Activated naive CD4-positive, alpha-beta T cell treated with anti-CD3 and anti-CD28 coated beads for 36 hours (primary cell): Measurements from ENCODE around the gene SAE1. TPM values are rescaled to one million over a fixed set of nuclear protein-coding genes. Genes with fewer than 3 reads are reported as not detected.

Source experiments
- CTCF ChIA-PET: fragments of 350-600 bp; sonication (Branson Sonifier 250); formaldehyde crosslinking; loops from one replicate; lab custom pipeline; 2021; ENCODE audit warnings: antibody characterized with exemption; lab: Charles Lee
- DNase-seq: peaks from one replicate; pipeline ENCODE4 v3.0.0-alpha.2; 2020
- H3K27ac Mint-ChIP-seq: one replicate; pipeline ENCODE4 v1.8.0; 2021; ENCODE audit warnings: mild to moderate bottlenecking, mixed read lengths
- H3K27me3 Mint-ChIP-seq: one replicate; pipeline ENCODE4 v1.8.0; 2021; ENCODE audit warnings: low read depth, mixed read lengths
- H3K36me3 Mint-ChIP-seq: one replicate; pipeline ENCODE4 v1.8.0; 2021; ENCODE audit warnings: low read depth, mixed read lengths
- H3K4me1 Mint-ChIP-seq: one replicate; pipeline ENCODE4 v1.8.0; 2021; ENCODE audit warnings: low read depth, mixed read lengths
- H3K4me3 Mint-ChIP-seq: one replicate; pipeline ENCODE4 v1.8.0; 2021; ENCODE audit warnings: mild to moderate bottlenecking, moderate library complexity, mixed read lengths
- H3K9me3 Mint-ChIP-seq: one replicate; pipeline ENCODE4 v1.8.0; 2021; ENCODE audit warnings: mixed read lengths
- intact Hi-C: fragments of 100-400 bp; cut with micrococcal nuclease; formaldehyde crosslinking; loops from one replicate; pipeline ENCODE4 v1.15.1; 2023
- total RNA-seq, 2 experiments: library from RNA; stranded (reverse); gene quantifications; one replicate each; pipeline ENCODE4 v1.2.3, GENCODE V29; 2021

SAE1 gene
- total RNA-seq, 2 experiments from 2014 or later = 160 to 161 TPM

DNA sequence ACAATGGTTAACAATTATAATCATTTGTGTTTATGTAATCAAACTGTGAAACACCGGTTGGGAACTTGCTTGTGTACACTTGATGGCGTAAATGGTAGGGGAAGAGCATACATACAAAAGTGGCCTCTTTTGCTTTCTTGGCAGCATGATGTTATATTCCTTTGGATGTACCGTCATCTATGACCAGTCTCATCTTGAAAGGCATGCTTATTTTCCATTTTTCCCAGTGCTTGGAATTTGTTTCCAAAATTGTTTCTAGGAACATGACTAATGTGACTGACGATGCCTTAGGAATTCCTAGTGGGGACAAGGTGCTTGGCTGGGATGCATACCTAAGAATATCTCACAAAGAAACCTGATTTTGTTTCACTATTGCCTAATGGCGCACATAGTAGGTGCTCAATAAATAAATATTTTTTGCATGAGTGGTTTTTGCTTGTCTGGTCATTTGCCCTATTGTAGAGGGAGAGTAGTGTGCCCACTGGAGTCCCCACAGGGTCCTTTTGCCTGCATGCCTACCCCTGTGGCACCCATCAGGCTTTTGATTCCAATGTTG lies 45.5 kb downstream of the SAE1 start:
- intact Hi-C loops = loop anchor here (1.0 kb wide), 3 partner anchors 10 to 17 kb away; no protein-coding TSS in a partner anchor
- Mint-ChIP-seq H3K9me3 (no peaks in the 10 kb centered on the region), H3K4me1 (peaks cover 74% of the 10 kb centered on the region), H3K4me3 (peak overlapping the region; percentile 15), H3K27me3 (no peaks in the 10 kb centered on the region), H3K27ac (peak overlapping the region; percentile 98), H3K36me3 (peaks cover 69% of the 10 kb centered on the region)
- CTCF ChIA-PET = interaction anchor here (1.2 to 1.6 kb wide), 2 partner anchors 26 to 50 kb away, joined by 3 to 4 read pairs; no protein-coding TSS in a partner anchor
- DNase-seq = no peak

DNA sequence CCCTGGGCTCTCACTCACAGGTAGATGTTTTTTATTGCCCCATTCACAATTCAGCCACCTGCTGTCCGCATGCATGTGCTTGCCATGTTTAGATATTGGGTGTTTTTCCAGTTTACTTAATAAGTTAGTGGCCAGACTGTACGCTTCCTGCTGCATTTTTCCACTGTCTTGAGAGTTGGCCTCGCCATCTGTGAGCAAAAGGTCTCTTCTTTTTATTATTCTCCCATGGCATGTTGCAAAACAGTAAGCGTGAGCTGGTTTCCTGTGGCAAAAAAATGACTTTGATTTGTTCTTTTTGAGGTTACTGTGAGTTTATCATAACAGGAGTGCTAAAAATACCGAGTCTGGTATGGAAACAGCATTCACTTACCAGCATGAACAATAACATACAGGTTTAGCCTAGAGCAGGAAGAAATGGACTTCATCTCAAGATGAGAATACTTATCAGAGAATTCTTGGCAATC lies 46.0 kb downstream of the SAE1 start:
- intact Hi-C loops = loop anchor here (1.0 kb wide), 3 partner anchors 10 to 17 kb away; no protein-coding TSS in a partner anchor
- CTCF ChIA-PET = interaction anchor here (0.9 to 1.6 kb wide), 4 partner anchors 11 to 70 kb away, joined by 3 to 6 read pairs (median 4); no protein-coding TSS in a partner anchor
- peak overlapping the region; percentile 51 for H3K4me3 Mint-ChIP-seq
- peak; percentile 77 for DNase-seq
- H3K36me3 Mint-ChIP-seq = peaks cover 69% of the 10 kb centered on the region
- H3K9me3 Mint-ChIP-seq = no peaks in the 10 kb centered on the region
- peak overlapping the region; percentile 98 for H3K27ac Mint-ChIP-seq
- no peaks in the 10 kb centered on the region for H3K27me3 Mint-ChIP-seq
- peaks cover 74% of the 10 kb centered on the region for H3K4me1 Mint-ChIP-seq

DNA sequence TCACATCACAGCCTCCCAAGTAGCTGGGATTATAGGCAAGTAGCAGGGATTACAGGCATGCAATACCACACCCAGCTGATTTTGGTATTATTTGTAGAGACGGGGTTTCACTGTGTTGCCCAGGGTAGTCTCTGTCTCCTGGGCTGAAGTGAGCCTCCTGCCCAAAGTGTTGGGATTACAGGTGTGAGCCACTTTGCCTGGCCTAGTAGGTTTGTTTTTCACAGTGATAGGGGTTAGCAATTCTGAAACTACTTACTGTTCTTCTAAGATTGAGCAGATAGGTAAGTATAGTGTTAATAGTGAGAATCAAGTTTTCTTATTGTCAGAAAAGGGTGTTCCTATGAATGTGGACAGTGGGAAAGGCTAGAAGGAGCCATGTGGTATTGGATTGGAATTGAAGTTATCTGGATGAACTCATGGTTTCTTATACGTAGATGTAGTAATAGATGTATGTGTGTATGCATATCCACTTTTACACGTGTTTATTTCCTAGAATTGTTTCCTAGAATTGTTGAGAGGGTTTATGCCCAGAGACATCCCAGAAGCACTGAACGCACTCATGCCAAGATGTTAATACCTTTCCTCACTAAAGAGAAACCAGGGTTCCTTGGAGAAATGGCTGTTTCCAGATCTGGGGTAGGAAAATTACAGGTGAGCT lies 49.1 kb downstream of the SAE1 start:
- CTCF ChIA-PET = interaction anchor here (0.6 to 1.6 kb wide), 3 partner anchors 17 to 48 kb away, joined by 3 to 7 read pairs (median 4); no protein-coding TSS in a partner anchor
- Mint-ChIP-seq H3K36me3 (peaks cover 70% of the 10 kb centered on the region), H3K4me3 (no peak overlapping the region), H3K4me1 (peaks cover 92% of the 10 kb centered on the region), H3K9me3 (no peaks in the 10 kb centered on the region), H3K27me3 (no peaks in the 10 kb centered on the region), H3K27ac (peak overlapping the region; percentile 75)
- intact Hi-C loops = no loop called here
- DNase-seq = peak; percentile 54

DNA sequence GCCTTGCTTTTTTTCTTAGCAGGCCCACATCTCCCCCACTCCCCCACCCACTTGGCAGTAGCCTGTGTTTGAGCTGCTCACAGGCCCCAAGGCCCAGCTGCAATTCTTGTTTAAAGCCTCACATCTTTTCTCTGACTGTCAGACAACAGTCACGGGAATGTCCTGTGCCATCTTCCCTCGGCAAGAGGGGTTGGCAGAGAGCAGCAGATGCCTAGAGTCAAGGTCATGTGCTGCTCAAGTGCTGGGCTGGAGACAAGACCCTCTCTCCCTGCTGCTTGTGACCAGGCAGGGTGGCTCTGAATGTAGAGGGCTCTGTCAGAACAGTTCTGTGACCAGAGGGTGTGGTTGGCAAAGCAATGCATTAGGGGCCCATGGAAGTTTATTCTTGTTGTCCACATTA lies 53.0 kb downstream of the SAE1 start:
- CTCF ChIA-PET = interaction anchor here (1.2 to 1.7 kb wide), 3 partner anchors 18 to 61 kb away, joined by 3 to 5 read pairs (median 4); no protein-coding TSS in a partner anchor
- H3K27ac Mint-ChIP-seq = peak overlapping the region; percentile 89
- H3K4me3 Mint-ChIP-seq = no peak overlapping the region
- no peak for DNase-seq
- intact Hi-C loops = no loop called here
- H3K4me1 Mint-ChIP-seq = peaks cover 88% of the 10 kb centered on the region
- H3K27me3 Mint-ChIP-seq = no peaks in the 10 kb centered on the region
- H3K36me3 Mint-ChIP-seq = peaks cover 60% of the 10 kb centered on the region
- H3K9me3 Mint-ChIP-seq = no peaks in the 10 kb centered on the region

DNA sequence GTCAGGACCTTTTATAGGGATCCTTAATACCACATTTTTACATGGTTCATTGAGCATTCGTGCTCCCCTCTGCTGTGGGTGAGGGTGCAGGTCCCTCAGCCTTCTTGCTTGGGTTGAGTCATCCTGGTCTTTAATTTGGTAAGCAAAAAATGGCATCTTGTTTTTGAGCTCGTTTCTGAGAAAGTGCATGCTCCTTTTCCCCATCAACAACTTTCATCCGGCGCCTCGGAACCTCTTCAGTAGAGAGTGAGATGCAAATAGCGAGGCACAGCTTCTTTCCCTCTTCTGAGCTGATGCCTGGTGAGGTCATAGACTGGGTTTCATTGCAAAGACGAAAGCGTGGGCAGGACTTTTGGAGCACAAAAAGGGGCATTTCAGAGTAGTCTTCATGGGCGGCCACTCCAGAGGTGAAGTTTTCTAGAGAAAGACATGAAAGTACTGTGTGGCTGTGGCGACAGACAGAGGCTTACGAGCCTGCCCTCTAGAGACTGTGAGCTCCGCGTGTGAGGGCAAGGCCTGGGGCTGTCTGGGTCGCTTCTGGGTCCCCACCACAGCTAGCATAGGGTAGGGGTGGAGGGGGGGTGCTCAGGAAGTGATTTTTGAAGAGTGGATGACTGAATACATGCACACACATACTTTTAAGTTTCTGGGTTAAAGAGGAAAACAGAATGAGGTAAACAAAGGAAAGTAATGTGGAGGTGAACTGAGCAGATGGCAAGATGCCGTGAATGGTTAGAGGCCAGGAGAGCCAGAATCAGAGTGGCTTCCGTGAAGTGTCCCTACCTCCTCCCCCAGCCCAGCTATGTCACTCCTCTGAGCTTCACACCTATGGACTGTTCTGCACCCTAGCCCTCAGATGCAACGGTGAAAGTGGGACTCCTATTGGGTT lies 56.1 kb downstream of the SAE1 start:
- CTCF ChIA-PET = interaction anchor here (0.6 to 3.5 kb wide), 22 partner anchors 8 to 173 kb away, joined by 3 to 38 read pairs (median 4); partner anchors contain the start of gene SAE1
- peak; percentile 96 for DNase-seq
- H3K27me3 Mint-ChIP-seq = no peaks in the 10 kb centered on the region
- no peaks in the 10 kb centered on the region for H3K9me3 Mint-ChIP-seq
- H3K4me1 Mint-ChIP-seq = peaks cover 95% of the 10 kb centered on the region
- intact Hi-C loops = loop anchor here (1.0 to 5.0 kb wide), 12 partner anchors 10 to 399 kb away; partner anchors contain the start of genes BBC3, INAFM1, SLC1A5 and ZC3H4
- H3K4me3 Mint-ChIP-seq = peak overlapping the region; percentile 47
- peaks cover 64% of the 10 kb centered on the region for H3K36me3 Mint-ChIP-seq
- H3K27ac Mint-ChIP-seq = peak overlapping the region; percentile 98

DNA sequence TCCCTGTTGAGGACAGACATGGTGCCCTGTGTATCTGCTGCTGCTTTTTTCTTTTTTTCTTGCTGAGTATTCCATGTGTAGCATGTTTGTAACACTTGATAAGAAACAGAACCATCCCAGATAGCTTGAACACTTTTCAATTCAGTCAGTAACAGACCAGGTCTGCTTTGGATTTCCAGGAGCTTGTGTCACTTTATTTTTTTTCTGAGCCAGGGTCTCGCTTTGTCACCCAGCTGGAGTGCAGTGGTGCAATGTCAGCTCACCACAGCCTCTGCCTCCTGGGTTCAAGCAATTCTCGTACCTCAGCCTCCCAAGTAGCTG lies 56.7 kb downstream of the SAE1 start:
- DNase-seq = no peak
- Mint-ChIP-seq H3K36me3 (peaks cover 60% of the 10 kb centered on the region), H3K27ac (peak overlapping the region; percentile 98), H3K4me1 (peaks cover 91% of the 10 kb centered on the region), H3K4me3 (peak overlapping the region; percentile 47), H3K27me3 (no peaks in the 10 kb centered on the region), H3K9me3 (no peaks in the 10 kb centered on the region)
- intact Hi-C loops = loop anchor here (1.0 to 5.0 kb wide), 5 partner anchors 24 to 400 kb away; partner anchors contain the start of gene SLC1A5
- CTCF ChIA-PET = interaction anchor here (0.7 to 3.5 kb wide), 17 partner anchors 8 to 63 kb away, joined by 3 to 38 read pairs (median 5); partner anchors contain the start of gene SAE1

DNA sequence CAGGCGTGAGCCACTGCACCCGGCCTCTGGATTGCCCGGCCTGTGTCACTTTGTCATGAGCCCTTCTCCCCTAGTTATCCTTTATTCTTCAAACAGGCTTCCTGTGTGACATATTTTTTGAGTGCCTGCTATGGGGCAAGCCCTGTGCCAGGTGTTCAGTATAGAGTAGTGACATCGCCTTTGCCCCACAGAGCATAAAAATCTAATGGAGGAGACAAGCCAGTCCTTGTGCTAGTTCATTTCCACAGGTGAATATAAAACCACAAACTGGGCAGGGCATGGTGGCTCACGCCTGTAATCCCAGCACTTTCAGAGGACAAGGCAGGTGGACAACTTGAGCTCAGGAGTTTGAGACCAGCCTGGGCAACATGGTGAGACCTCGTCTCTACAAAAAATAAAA lies 57.2 kb downstream of the SAE1 start:
- peak; percentile 61 for DNase-seq
- Mint-ChIP-seq H3K27ac (peak overlapping the region; percentile 98), H3K9me3 (no peaks in the 10 kb centered on the region), H3K27me3 (no peaks in the 10 kb centered on the region), H3K4me1 (peaks cover 87% of the 10 kb centered on the region), H3K4me3 (no peak overlapping the region), H3K36me3 (peaks cover 58% of the 10 kb centered on the region)
- intact Hi-C loops = loop anchor here (1.0 to 5.0 kb wide), 5 partner anchors 23 to 400 kb away; partner anchors contain the start of gene SLC1A5
- CTCF ChIA-PET = interaction anchor here (0.7 to 3.5 kb wide), 12 partner anchors 9 to 63 kb away, joined by 3 to 38 read pairs (median 6); partner anchors contain the start of gene SAE1

DNA sequence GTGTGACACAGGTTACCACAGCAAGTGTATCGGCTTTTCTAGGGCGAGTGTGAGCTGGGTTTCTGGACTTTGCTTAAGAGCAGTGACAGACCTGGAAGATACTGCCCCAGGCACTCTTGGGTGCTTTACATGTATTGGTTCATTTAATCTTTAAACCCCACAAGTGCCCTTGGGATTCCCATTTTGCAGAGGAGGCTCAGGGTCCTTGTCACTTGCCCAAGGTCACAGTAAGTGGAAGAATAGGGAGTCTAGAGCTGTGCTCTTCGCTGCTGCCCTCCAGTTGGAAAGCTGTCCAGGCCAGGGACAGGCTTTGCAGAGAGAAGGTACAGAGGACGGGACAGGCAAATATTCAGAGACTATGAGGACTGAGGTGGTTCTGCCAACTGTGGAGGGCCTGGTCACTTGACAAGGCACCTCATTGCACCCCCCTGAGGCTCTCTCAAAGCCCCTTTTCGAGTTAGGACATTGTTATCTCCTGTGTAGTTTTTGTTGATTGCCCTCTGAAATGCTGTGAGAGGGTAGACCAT lies 57.9 kb downstream of the SAE1 start:
- CTCF ChIA-PET = interaction anchor here (1.2 to 3.5 kb wide), 6 partner anchors 11 to 57 kb away, joined by 3 to 38 read pairs (median 18); no protein-coding TSS in a partner anchor
- H3K4me1 Mint-ChIP-seq = peaks cover 84% of the 10 kb centered on the region
- H3K27ac Mint-ChIP-seq = peak overlapping the region; percentile 98
- H3K9me3 Mint-ChIP-seq = no peaks in the 10 kb centered on the region
- H3K27me3 Mint-ChIP-seq = no peaks in the 10 kb centered on the region
- H3K4me3 Mint-ChIP-seq = no peak overlapping the region
- H3K36me3 Mint-ChIP-seq = peaks cover 51% of the 10 kb centered on the region
- intact Hi-C loops = loop anchor here (5.0 kb wide), 3 partner anchors 41 to 401 kb away; partner anchors contain the start of gene SLC1A5
- DNase-seq = no peak

DNA sequence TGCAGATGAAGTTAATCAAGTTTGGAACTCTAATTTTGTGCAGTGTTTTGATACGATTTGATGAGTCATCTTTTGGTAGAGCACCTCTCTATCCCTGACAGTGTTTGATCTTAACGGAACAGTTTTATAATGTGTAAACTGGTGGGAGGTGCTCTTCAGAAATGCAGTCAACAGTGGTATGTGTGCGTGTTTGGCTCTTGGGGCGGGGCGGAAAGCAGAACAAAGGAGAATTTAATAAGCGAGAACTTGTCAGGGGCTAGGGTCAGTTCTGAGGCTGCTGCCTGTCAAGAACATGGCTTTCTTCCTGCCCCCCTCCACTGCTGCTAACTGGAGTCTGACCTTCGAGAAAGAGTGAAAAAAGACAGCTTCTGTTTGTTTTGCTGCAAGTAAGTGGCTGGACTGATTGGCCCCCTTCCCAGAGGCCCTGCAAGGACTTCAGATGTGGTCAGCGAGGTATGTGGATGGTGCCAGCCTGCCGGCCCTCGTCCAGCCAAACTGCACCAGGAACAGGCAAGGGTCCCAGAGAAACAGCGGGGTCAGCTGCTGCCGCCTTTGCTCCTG lies 59.6 kb downstream of the SAE1 start:
- DNase-seq = peak; percentile 87
- Mint-ChIP-seq H3K27me3 (no peaks in the 10 kb centered on the region), H3K4me1 (peaks cover 73% of the 10 kb centered on the region), H3K36me3 (peaks cover 48% of the 10 kb centered on the region), H3K4me3 (peak overlapping the region; percentile 38), H3K27ac (peak overlapping the region; percentile 76), H3K9me3 (no peaks in the 10 kb centered on the region)
- intact Hi-C loops = loop anchor here (1.0 kb wide), 3 partner anchors 14 to 60 kb away; partner anchors contain the start of gene SAE1
- CTCF ChIA-PET = interaction anchor here (1.4 to 2.6 kb wide), 2 partner anchors 19 to 54 kb away, joined by 6 to 10 read pairs; no protein-coding TSS in a partner anchor

DNA sequence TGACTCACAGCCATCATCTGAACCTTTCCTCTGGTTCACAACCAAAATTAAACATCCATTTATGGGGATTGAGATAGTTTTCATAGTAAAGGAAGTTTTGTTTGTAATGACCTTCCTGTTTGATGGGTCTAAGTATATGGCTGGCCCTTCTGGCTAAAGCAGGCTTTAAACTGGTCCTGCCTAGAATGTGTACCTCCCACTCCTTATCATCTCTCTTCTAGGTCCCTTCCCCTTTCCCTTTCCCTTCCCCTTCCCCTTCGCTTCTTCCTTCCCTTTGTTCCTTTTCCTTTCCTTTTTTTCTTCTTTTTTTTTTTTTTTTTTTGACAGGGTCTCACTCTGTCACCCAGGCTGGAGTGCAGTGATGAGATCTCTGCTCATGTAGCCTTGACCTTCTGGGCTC lies 64.8 kb downstream of the SAE1 start:
- Mint-ChIP-seq H3K9me3 (no peaks in the 10 kb centered on the region), H3K4me3 (no peak overlapping the region), H3K36me3 (peaks cover 46% of the 10 kb centered on the region), H3K27ac (no peak overlapping the region), H3K4me1 (peaks cover 27% of the 10 kb centered on the region), H3K27me3 (no peaks in the 10 kb centered on the region)
- no peak for DNase-seq
- CTCF ChIA-PET = interaction anchor here (0.6 to 0.9 kb wide), 2 partner anchors 17 to 49 kb away, joined by 3 to 5 read pairs; no protein-coding TSS in a partner anchor
- intact Hi-C loops = no loop called here

DNA sequence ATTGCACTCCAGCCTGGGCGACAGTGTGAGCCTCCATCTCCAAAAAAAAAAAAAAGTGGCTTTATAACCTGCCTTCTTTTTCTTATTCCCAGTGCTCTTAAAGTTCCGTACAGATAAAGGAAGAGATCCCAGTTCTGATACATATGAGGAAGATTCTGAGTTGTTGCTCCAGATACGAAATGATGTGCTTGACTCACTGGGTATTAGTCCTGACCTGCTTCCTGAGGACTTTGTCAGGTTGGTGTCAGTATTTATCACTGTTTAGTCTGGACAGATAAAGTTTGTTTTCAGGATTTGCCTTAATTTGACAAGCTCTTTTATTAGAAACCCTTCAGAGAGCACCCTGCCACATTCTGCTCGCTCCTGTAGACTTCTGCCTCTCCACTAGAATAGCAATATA lies 66.5 kb downstream of the SAE1 start:
- H3K27ac Mint-ChIP-seq = no peak overlapping the region
- peaks cover 16% of the 10 kb centered on the region for H3K4me1 Mint-ChIP-seq
- CTCF ChIA-PET = no interaction called here
- H3K27me3 Mint-ChIP-seq = no peaks in the 10 kb centered on the region
- no peaks in the 10 kb centered on the region for H3K9me3 Mint-ChIP-seq
- no peak for DNase-seq
- intact Hi-C loops = no loop called here
- no peak overlapping the region for H3K4me3 Mint-ChIP-seq
- H3K36me3 Mint-ChIP-seq = peaks cover 35% of the 10 kb centered on the region
